GM19467 (cell line): ENCODE data around the gene MRPL53.
"Not testable (repeated sequence)": the region's sequence is repeated elsewhere in the genome, so short reads cannot be mapped to it uniquely, and the experiment has no call there.

Experiments
- ATAC-seq: cut with Tn5 transposase; IDR thresholded peaks from one replicate; pipeline ENCODE4 v1.9.1; 2021; ENCODE audit warnings: mild to moderate bottlenecking, moderate library complexity; ENCODE audit not compliant: unreplicated experiment

Gene MRPL53

GRCh38 chr2:74482801-74483674 is 10.6 kb upstream of the MRPL53 start, which contains the start of the genes CCDC142 and TTC31:
Gene CCDC142, minus strand, starts transcription at chr2:74482998. Its CDS starts 161 bp downstream, at chr2:74482837.
Gene TTC31, plus strand, starts transcription at chr2:74483081. Its CDS starts 15 bp downstream, at chr2:74483096.
- ATAC-seq, result peak; percentile 80

DNA sequence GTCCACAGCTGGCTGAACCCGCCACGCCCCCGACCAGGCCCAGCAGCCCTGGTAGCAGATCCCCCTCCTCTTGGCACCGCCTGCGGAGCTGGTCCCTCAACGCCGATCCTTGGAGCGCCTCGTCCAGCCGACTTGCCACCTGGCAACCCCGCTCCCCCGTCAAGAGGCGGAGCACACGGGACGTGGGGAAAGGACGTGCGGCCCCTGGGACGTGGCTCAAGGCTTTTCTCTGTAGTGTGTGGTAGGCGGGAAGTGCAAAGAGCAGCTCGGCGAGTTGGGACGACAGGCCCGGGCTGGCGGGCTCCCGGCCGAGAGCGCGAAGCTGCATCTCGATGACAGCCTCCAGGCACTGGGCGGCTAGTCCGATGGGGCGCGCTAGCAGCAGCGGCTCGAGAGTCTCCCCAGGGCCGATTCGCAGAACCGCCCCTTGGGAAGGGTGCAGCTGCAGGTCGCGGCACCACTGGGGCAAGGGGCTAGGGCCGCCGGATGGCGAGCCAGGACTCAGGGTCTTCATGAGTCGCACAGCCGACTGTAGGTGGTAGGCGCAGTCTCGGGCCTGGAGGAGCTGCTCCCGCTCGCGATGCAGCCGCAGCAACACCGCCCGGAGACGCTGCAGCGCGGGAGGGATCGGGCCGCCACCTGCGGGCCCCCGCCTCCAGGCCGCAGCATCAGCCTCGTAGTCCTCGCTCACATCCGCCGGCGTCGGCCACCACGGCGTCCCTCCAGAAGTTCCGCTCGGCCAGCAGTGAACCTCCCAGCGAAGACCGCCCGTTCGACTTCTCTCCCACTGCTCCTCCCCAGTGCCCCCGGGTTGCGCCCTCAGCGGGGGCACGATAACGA is 9.7 kb upstream of the MRPL53 start:
- peak; percentile 37 for ATAC-seq

DNA sequence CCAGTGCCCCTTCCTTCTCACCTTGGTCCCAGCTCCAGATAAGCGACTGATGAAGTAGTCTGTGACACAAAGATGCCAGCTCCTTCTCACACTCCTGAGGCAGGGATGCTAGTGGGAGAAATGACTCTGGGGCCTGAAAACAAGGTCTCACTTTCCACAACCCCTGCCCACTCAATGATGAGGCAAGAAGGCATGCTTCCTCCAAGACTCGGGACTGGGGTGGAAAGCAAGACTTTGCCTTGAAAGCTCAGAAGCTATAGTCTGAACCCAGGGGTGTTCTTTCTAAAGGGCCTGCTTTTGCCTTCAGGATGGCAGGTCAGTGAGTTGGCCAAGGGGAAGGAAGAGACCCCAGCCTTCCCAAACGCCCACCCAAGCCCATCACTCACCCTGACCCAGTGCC is 9.0 kb upstream of the MRPL53 start:
- no peak for ATAC-seq

- no peak for ATAC-seq
These were observed 2.4 kb upstream of the MRPL53 start for GRCh38 chr2:74474899-74475298.

DNA sequence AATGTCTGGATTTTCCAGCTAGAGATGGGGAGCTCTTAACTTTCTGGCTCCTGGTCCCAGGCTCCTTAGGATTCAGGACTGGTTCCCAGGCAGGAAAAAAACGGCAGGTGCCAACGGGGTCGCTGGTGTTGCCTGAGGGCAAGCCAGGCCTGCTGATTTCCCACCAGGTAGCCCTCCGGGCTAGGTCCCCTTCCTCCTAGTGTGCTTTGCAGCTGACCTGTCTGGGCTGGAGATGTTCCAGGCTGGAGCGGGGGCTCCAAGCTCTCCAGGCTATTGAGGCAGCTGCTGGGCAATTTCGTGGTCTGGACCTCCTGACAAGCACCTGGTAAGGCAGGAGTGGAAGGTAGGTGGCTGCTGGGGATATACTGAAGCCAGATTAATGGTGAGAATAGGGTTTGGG is 2.0 kb upstream of the MRPL53 start:
- no peak for ATAC-seq

DNA sequence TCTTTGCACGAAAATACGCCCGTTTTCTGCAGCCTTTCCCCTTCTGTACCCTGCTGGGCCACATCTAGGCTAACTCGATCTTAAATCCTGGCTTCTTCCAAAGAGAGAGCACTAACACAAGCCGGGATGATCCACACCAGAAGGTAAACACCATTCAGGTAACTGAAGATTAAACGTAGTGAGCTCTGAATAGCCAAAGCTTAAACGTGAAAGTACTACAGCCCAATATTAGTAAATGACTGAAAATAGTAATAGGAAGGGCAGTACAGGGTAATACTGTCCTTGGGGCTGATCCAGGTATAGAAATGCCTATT is 422 bp upstream of the MRPL53 start:
- ATAC-seq, result no peak

DNA sequence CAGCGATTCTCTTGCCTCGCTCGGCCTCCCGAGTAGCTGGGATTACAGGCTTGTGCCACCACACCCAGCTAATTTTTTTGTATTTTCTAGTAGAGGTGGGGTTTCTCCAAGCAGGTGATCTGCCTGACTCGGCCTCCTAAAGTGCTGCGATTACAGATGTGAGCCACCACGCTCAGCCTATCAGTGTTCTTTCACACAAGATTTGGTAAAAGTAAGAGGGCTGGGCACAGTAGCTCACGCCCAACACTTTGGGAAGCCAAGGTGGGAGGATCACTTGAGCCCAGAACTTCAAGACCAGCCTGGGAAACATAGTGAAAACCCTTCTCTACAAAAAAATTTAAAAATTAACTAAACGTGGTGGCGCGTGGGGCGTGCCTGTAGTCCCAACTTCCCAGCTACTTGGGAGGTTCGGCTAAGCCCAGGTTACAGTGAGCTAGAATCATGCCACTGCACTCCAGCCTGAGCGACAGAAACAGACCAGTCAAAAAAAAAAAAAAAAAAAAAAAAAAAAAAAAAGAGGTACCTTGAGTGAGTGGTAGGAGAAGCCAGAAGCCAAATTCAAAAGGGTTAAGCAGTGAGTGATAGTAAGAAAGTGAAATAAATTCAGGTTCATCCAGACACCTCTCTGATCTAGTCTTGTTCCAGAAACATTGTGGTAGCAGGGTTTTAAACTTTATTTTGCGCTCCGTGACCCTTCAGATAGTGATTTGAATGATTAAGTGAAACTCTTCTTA is 981 bp downstream of the MRPL53 start:
- no peak for ATAC-seq

GRCh38 chr2:74470742-74471141 is 1.7 kb downstream of the MRPL53 start:
- not testable (repeated sequence) for ATAC-seq

- no peak for ATAC-seq
These were observed 8.1 kb downstream of the MRPL53 start for GRCh38 chr2:74464406-74464805.

DNA sequence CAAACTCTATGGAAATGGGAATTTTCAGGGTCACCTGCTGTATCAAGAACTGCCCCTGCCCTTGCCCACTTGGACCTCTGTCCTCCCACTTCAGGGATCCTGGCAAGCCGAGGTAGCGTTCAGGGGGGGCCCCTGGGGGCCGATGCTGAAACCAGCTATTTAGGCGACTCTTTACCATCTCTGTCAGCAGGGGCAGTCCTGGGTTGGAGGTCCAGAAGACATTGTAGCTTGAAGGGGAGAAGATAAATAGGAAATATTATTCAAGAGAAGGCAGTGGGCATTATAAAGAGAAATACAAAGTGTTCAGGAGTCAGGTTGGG is 9.7 kb downstream of the MRPL53 start:
- no peak for ATAC-seq

- no peak for ATAC-seq
These were observed 10.3 kb downstream of the MRPL53 start for GRCh38 chr2:74462054-74462785.

- no peak for ATAC-seq
These were observed 11.1 kb downstream of the MRPL53 start for GRCh38 chr2:74461187-74462053.

DNA sequence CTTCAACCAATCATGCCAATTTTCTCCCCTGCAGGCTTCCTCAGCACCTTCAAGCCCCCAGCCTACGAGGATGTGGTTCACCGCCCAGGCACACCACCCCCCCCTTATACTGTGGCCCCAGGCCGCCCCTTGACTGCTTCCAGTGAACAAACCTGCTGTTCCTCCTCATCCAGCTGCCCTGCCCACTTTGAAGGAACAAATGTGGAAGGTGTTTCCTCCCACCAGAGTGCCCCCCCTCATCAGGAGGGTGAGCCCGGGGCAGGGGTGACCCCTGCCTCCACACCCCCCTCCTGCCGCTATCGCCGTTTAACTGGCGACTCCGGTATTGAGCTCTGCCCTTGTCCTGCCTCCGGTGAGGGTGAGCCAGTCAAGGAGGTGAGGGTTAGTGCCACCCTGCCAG is 12.3 kb downstream of the MRPL53 start:
- ATAC-seq, result not testable (repeated sequence)

GRCh38 chr2:74459503-74460118 is 12.9 kb downstream of the MRPL53 start:
- ATAC-seq, result not testable (repeated sequence)

- no peak for ATAC-seq
These were observed 13.5 kb downstream of the MRPL53 start for GRCh38 chr2:74458938-74459363.

DNA sequence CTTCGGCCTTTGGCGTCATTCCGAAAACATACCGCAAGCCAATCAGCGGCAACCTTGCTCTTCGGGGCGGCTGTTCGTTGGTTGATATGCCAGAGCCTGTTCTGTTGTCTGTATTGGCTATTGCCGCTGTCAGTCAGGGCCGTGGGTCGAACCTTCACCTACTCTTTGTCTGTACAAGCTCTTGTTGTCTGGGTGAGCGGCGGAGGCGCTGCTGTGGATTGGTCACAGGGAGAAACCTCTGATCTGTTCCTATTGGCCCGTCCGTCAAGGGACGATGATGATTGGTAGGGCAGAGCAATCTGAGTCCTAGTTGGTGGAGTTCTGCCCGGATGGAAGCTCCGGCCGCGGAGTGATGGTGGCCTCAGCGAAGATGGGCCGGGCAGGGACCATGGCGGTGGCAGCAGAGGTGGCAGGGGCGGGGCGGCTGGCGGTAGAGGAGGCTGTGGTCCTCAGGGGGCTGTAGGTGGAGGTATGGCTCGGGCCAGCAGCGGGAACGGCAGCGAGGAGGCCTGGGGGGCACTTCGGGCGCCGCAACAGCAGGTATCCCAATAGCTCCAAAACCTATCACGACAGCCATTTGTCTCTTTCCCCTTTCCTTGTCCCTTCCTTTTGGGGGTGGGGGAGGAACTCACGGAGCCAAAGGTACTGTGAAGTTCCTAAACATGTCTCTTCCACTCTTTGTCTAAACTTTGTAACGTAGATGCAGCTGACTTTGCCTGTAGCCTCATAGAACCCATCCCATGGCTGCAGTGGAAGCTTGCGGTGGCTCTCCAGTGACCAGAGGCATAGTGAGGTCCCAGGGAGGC is 14.1 kb downstream of the MRPL53 start, which contains the start of gene WBP1:
WBP1 (plus strand) TSS at position 307 of the 806 bp plus-strand sequence; CDS start at position 472, 165 bp downstream.
- ATAC-seq, result peak; percentile 78

GRCh38 chr2:74457549-74458131 is 14.8 kb downstream of the MRPL53 start:
- peak; percentile 26 for ATAC-seq

DNA sequence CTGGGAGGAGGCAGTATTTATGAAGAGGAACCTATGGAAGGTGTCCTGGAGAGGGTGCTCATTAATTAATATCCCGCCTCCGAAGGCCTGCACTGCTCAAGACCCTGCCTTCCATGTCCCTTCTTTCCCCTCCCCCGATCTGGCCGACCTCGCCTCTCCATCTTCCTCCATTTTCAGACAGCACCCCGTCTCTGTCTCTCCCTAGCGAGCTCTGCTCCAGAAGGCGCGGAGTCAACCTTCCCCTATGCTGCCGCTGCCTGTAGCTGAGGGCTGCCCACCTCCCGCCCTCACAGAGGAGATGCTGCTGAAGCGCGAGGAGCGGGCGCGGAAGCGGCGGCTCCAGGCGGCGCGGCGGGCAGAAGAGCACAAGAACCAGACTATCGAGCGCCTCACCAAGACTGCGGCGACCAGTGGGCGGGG is 15.3 kb downstream of the MRPL53 start:
- no peak for ATAC-seq
